Neural progenitor cell (in vitro differentiated cells): ENCODE results near the gene LRRC51. TPM values are rescaled to one million over a fixed set of nuclear protein-coding genes. Genes with fewer than 3 reads are reported as not detected.

Experiments used
- DNase-seq: peaks from one replicate; pipeline ENCODE4 v3.0.0-alpha.2; 2016; ENCODE audit warnings: low spot score
- H2AFZ ChIP-seq: fragments of 200-600 bp; sonication (generic); replicated peaks from 2 replicates; pipeline ENCODE4 v1.6.1; 2016; ENCODE audit warnings: antibody characterized with exemption
- H3F3A ChIP-seq: fragments of 200-600 bp; sonication (generic); 2 replicates; pipeline ENCODE4 v1.6.1; 2016; ENCODE audit warnings: antibody characterized with exemption, low read depth
- H3K27ac ChIP-seq: fragments of 200-600 bp; sonication (generic); 2 replicates; pipeline ENCODE4 v1.5.1; 2016; ENCODE audit warnings: mild to moderate bottlenecking
- H3K27me3 ChIP-seq: fragments of 200-600 bp; sonication (generic); 2 replicates; pipeline ENCODE4 v1.6.1; 2016; ENCODE audit warnings: mild to moderate bottlenecking, moderate library complexity
- H3K36me3 ChIP-seq: fragments of 200-600 bp; sonication (generic); 2 replicates; pipeline ENCODE4 v1.5.1; 2016
- H3K4me1 ChIP-seq: fragments of 200-600 bp; sonication (generic); 2 replicates; pipeline ENCODE4 v1.6.1; 2016; ENCODE audit warnings: mixed run types
- H3K4me2 ChIP-seq: fragments of 200-600 bp; sonication (generic); 2 replicates; pipeline ENCODE4 v1.6.1; 2016
- H3K4me3 ChIP-seq: fragments of 200-600 bp; sonication (generic); 2 replicates; pipeline ENCODE4 v1.5.1; 2016
- H3K79me2 ChIP-seq: fragments of 200-600 bp; sonication (generic); 2 replicates; pipeline ENCODE4 v1.6.1; 2016; ENCODE audit warnings: low read depth
- H3K9ac ChIP-seq: fragments of 200-600 bp; sonication (generic); 2 replicates; pipeline ENCODE4 v1.6.1; 2016
- H3K9me3 ChIP-seq: fragments of 200-600 bp; sonication (generic); 2 replicates; pipeline ENCODE4 v1.5.1; 2016; ENCODE audit warnings: low read depth
- H4K20me1 ChIP-seq: fragments of 200-600 bp; sonication (generic); 2 replicates; pipeline ENCODE4 v1.6.1; 2016; ENCODE audit warnings: low read depth
- H3K27ac Mint-ChIP-seq: 3 replicates; pipeline ENCODE4 v1.8.0; 2021; ENCODE audit warnings: mixed read lengths
- H3K27me3 Mint-ChIP-seq: 2 replicates; pipeline ENCODE4 v1.8.0; 2022; ENCODE audit warnings: low read depth, mild to moderate bottlenecking, inconsistent platforms, moderate library complexity, mixed read lengths; ENCODE audit not compliant: insufficient read depth
- H3K36me3 Mint-ChIP-seq: 3 replicates; pipeline ENCODE4 v1.8.0; 2021; ENCODE audit warnings: mixed read lengths
- H3K4me1 Mint-ChIP-seq: 3 replicates; pipeline ENCODE4 v1.8.0; 2021; ENCODE audit warnings: mixed read lengths
- H3K4me3 Mint-ChIP-seq: 3 replicates; pipeline ENCODE4 v1.8.0; 2021; ENCODE audit warnings: mild to moderate bottlenecking, moderate library complexity, mixed read lengths
- H3K9me3 Mint-ChIP-seq: 3 replicates; pipeline ENCODE4 v1.8.0; 2020; ENCODE audit warnings: mixed read lengths
- CTCF ChIP-seq: fragments of 200-600 bp; sonication (generic); IDR thresholded peaks from 2 replicates; pipeline ENCODE4 v1.5.1; 2017; ENCODE audit warnings: antibody characterized with exemption, mild to moderate bottlenecking
- EZH2 ChIP-seq: fragments of 200-600 bp; sonication (generic); IDR thresholded peaks from 2 replicates; pipeline ENCODE4 v1.6.1; 2017; ENCODE audit warnings: antibody characterized with exemption, mild to moderate bottlenecking, moderate library complexity
- EZH2phosphoT487 ChIP-seq: fragments of 200-600 bp; sonication (generic); IDR thresholded peaks from 2 replicates; pipeline ENCODE4 v1.6.1; 2017; ENCODE audit warnings: antibody characterized with exemption
- total RNA-seq: library from RNA; depleted of rRNA; stranded (reverse); fragments of >200 nt; gene quantifications from 2 replicates; pipeline ENCODE4 v1.2.3, GENCODE V29; 2015; ENCODE audit warnings: low replicate concordance

The LRRC51 gene
- total RNA-seq, 1 donor from 2014 or later, result 10.5 TPM

- Mint-ChIP-seq H3K27me3 (peaks cover 8% of the 10 kb centered on the region), H3K36me3 (peaks cover 7% of the 10 kb centered on the region), H3K4me1 (peaks cover 48% of the 10 kb centered on the region), H3K4me3 (no peak overlapping the region), H3K9me3 (no peaks in the 10 kb centered on the region), H3K27ac (no peak overlapping the region)
- Histone ChIP-seq H3F3A (peaks cover 26% of the 10 kb centered on the region), H3K27me3 (no peaks in the 10 kb centered on the region), H3K4me3 (no peak overlapping the region), H3K9me3 (no peaks in the 10 kb centered on the region), H3K9ac (no peak overlapping the region), H3K4me1 (peaks cover 51% of the 10 kb centered on the region), H3K79me2 (peaks cover 100% of the 10 kb centered on the region), H3K4me2 (peak overlapping the region; percentile 60), H3K36me3 (no peaks in the 10 kb centered on the region), H2AFZ (no peak overlapping the region), H4K20me1 (peaks cover 49% of the 10 kb centered on the region), H3K27ac (peak overlapping the region; percentile 89)
- TF ChIP-seq EZH2phosphoT487, result no peak
- TF ChIP-seq EZH2, result no peak
- no peak for TF ChIP-seq CTCF
- DNase-seq, result no peak
These were observed 13.0 kb upstream of the LRRC51 start for GRCh38 chr11:72067676-72068075.

GRCh38 chr11:72069200-72069599, 11.4 kb upstream of the LRRC51 start:
- Mint-ChIP-seq H3K9me3 (no peaks in the 10 kb centered on the region), H3K27me3 (peaks cover 8% of the 10 kb centered on the region), H3K36me3 (peaks cover 12% of the 10 kb centered on the region), H3K4me3 (no peak overlapping the region), H3K4me1 (peaks cover 54% of the 10 kb centered on the region), H3K27ac (no peak overlapping the region)
- H2AFZ ChIP-seq, result no peak overlapping the region
- DNase-seq, result no peak
- no peaks in the 10 kb centered on the region for H3K27me3 ChIP-seq
- peaks cover 51% of the 10 kb centered on the region for H3K4me1 ChIP-seq
- no peaks in the 10 kb centered on the region for H3K9me3 ChIP-seq
- peaks cover 100% of the 10 kb centered on the region for H3K79me2 ChIP-seq
- TF ChIP-seq EZH2 (no peak), CTCF (no peak), EZH2phosphoT487 (no peak)
- peaks cover 60% of the 10 kb centered on the region for H4K20me1 ChIP-seq
- H3K9ac ChIP-seq, result no peak overlapping the region
- H3K4me3 ChIP-seq, result no peak overlapping the region
- peaks cover 26% of the 10 kb centered on the region for H3F3A ChIP-seq
- H3K27ac ChIP-seq, result peak overlapping the region; percentile 81
- no peak overlapping the region for H3K4me2 ChIP-seq
- H3K36me3 ChIP-seq, result no peaks in the 10 kb centered on the region

- no peak overlapping the region for H3K4me3 Mint-ChIP-seq
- no peak for TF ChIP-seq EZH2
- peaks cover 100% of the 10 kb centered on the region for H3K79me2 ChIP-seq
- peak overlapping the region; percentile 17 for H3K9ac ChIP-seq
- peaks cover 51% of the 10 kb centered on the region for H3K4me1 ChIP-seq
- H3K36me3 Mint-ChIP-seq, result peaks cover 12% of the 10 kb centered on the region
- DNase-seq, result peak; percentile 29
- H3K27ac Mint-ChIP-seq, result peak overlapping the region; percentile 23
- H3K27me3 Mint-ChIP-seq, result peaks cover 8% of the 10 kb centered on the region
- peak overlapping the region; percentile 12 for H3K4me2 ChIP-seq
- H3K4me3 ChIP-seq, result no peak overlapping the region
- H3K4me1 Mint-ChIP-seq, result peaks cover 54% of the 10 kb centered on the region
- H4K20me1 ChIP-seq, result peaks cover 66% of the 10 kb centered on the region
- peaks cover 26% of the 10 kb centered on the region for H3F3A ChIP-seq
- peak overlapping the region; percentile 81 for H3K27ac ChIP-seq
- no peak overlapping the region for H2AFZ ChIP-seq
- H3K36me3 ChIP-seq, result no peaks in the 10 kb centered on the region
- no peaks in the 10 kb centered on the region for H3K27me3 ChIP-seq
- no peaks in the 10 kb centered on the region for H3K9me3 ChIP-seq
- no peaks in the 10 kb centered on the region for H3K9me3 Mint-ChIP-seq
These were observed 10.8 kb upstream of the LRRC51 start for GRCh38 chr11:72069787-72070251.

DNA sequence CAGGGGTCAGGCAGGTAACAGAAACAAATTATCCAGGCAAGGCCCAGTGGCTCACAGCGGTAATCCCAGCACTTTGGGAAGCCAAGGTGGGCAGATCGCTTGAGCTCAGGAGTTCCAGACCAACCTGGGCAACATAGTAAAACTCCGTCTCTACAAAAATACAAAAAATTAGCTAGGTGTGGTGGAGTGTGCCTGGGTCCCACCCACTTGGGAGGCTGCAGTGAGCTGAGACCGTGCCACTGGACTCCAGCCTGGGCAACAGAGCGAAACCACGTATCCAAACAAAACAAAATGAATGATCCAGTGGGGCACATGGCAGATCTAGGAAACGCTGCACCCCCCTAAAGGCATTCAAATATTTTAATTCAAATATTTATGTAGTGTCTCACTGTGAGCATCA, 10.2 kb upstream of the LRRC51 start:
- H3K9me3 ChIP-seq, result no peaks in the 10 kb centered on the region
- H3K4me3 ChIP-seq, result no peak overlapping the region
- no peaks in the 10 kb centered on the region for H3K27me3 ChIP-seq
- Mint-ChIP-seq H3K27ac (peak overlapping the region; percentile 23), H3K27me3 (peaks cover 8% of the 10 kb centered on the region), H3K36me3 (peaks cover 12% of the 10 kb centered on the region), H3K9me3 (no peaks in the 10 kb centered on the region), H3K4me3 (no peak overlapping the region), H3K4me1 (peaks cover 54% of the 10 kb centered on the region)
- peaks cover 51% of the 10 kb centered on the region for H3K4me1 ChIP-seq
- no peak overlapping the region for H2AFZ ChIP-seq
- H3K36me3 ChIP-seq, result no peaks in the 10 kb centered on the region
- peaks cover 26% of the 10 kb centered on the region for H3F3A ChIP-seq
- peaks cover 100% of the 10 kb centered on the region for H3K79me2 ChIP-seq
- H4K20me1 ChIP-seq, result peaks cover 73% of the 10 kb centered on the region
- H3K27ac ChIP-seq, result peak overlapping the region; percentile 81
- peak overlapping the region; percentile 17 for H3K9ac ChIP-seq
- DNase-seq, result no peak
- peak overlapping the region; percentile 12 for H3K4me2 ChIP-seq
- TF ChIP-seq CTCF (no peak), EZH2phosphoT487 (no peak), EZH2 (no peak)
